ENCODE results near the gene UST.

UST gene

GRCh38 chr6:148803979-148804378, 57.1 kb downstream of the UST start:
- DNase-seq (ENCODE audit: low spot score), result peak; percentile 9

- DNase-seq (ENCODE audit: low spot score), result no peak
These were observed 58.9 kb downstream of the UST start for GRCh38 chr6:148805777-148806176.

- no peak for DNase-seq (ENCODE audit: low spot score)
These were observed 61.0 kb downstream of the UST start for GRCh38 chr6:148807784-148808183.

GRCh38 chr6:148808786-148809304, 62.0 kb downstream of the UST start:
- no peak for DNase-seq (ENCODE audit: low spot score)

- no peak for DNase-seq (ENCODE audit: low spot score)
These were observed 64.6 kb downstream of the UST start for GRCh38 chr6:148811459-148811858.

GRCh38 chr6:148814082-148814790, 67.4 kb downstream of the UST start:
- no peak for DNase-seq (ENCODE audit: low spot score)

- no peak for DNase-seq (ENCODE audit: low spot score)
These were observed 68.0 kb downstream of the UST start for GRCh38 chr6:148814869-148815268.

GRCh38 chr6:148816117-148816516, 69.3 kb downstream of the UST start:
- no peak for DNase-seq (ENCODE audit: low spot score)

GRCh38 chr6:148817689-148818088, 70.9 kb downstream of the UST start:
- no peak for DNase-seq (ENCODE audit: low spot score)

GRCh38 chr6:148818939-148819575, 72.2 kb downstream of the UST start:
- DNase-seq (ENCODE audit: low spot score), result no peak

GRCh38 chr6:148819852-148820251, 73.0 kb downstream of the UST start:
- DNase-seq (ENCODE audit: low spot score), result no peak

- DNase-seq (ENCODE audit: low spot score), result no peak
These were observed 76.0 kb downstream of the UST start for GRCh38 chr6:148822819-148823218.

- no peak for DNase-seq (ENCODE audit: low spot score)
These were observed 77.5 kb downstream of the UST start for GRCh38 chr6:148824291-148824690.

- no peak for DNase-seq (ENCODE audit: low spot score)
These were observed 78.1 kb downstream of the UST start for GRCh38 chr6:148824960-148825359.

- no peak for DNase-seq (ENCODE audit: low spot score)
These were observed 78.7 kb downstream of the UST start for GRCh38 chr6:148825492-148825891.

GRCh38 chr6:148827416-148828045, 80.7 kb downstream of the UST start:
- no peak for DNase-seq (ENCODE audit: low spot score)

GRCh38 chr6:148828047-148828446, 81.2 kb downstream of the UST start:
- DNase-seq (ENCODE audit: low spot score), result no peak

- no peak for DNase-seq (ENCODE audit: low spot score)
These were observed 82.7 kb downstream of the UST start for GRCh38 chr6:148829415-148830101.

- no peak for DNase-seq (ENCODE audit: low spot score)
These were observed 83.8 kb downstream of the UST start for GRCh38 chr6:148830614-148831013.

- DNase-seq (ENCODE audit: low spot score), result no peak
These were observed 84.2 kb downstream of the UST start for GRCh38 chr6:148831064-148831463.

GRCh38 chr6:148831531-148831930, 84.7 kb downstream of the UST start:
- DNase-seq (ENCODE audit: low spot score), result no peak

GRCh38 chr6:148835920-148836441, 89.2 kb downstream of the UST start:
- DNase-seq (ENCODE audit: low spot score), result peak; percentile 33
